ENCODE results near the gene LRMDA.

DNA sequence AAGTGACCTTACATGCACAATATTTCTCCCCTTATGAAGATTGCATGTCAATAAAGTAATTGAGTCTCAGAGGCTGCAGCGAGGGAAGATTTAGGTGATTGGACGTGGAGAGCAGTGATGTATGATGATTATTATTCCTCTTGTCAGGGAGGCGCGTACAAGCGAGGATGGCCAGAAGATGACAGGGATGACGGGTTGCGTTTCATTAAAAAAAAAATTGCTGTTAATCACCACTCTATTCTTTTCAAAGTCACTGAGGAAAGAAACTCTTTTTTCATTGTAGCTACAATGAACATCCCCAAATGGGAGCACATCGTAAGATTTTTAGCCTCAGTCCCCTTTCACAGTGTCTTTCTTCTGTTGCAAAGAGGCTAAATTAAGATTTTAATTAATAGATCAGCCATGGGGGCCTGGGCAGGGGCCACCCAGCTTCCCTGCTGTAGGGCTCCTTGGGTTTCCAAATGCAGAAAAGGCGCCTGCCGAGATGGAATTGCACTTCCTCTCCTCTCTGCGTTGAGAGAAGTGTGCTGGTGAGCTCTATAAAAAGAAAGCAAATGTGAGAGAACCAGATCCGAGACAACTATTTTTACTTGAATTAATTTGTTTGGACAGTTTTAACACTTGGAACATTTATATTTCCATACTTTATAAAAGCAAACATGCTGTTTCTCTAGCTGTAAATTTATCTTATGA, 998.1 kb downstream of the LRMDA start:
- TF ChIP-seq, protein P1, sequence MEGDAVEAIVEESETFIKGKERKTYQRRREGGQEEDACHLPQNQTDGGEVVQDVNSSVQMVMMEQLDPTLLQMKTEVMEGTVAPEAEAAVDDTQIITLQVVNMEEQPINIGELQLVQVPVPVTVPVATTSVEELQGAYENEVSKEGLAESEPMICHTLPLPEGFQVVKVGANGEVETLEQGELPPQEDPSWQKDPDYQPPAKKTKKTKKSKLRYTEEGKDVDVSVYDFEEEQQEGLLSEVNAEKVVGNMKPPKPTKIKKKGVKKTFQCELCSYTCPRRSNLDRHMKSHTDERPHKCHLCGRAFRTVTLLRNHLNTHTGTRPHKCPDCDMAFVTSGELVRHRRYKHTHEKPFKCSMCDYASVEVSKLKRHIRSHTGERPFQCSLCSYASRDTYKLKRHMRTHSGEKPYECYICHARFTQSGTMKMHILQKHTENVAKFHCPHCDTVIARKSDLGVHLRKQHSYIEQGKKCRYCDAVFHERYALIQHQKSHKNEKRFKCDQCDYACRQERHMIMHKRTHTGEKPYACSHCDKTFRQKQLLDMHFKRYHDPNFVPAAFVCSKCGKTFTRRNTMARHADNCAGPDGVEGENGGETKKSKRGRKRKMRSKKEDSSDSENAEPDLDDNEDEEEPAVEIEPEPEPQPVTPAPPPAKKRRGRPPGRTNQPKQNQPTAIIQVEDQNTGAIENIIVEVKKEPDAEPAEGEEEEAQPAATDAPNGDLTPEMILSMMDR (IDR thresholded peaks at IDR 0.05), result no peak
- TF ChIP-seq POLR2A (IDR thresholded peaks at IDR 0.05) (no peak), EP300 (IDR thresholded peaks at IDR 0.05) (no peak)

Measured in tibial nerve (tissue), 4 donors.